Retinal pigment epithelial cell (primary cell): ENCODE results near the gene APOL6.

Experiments
- DNase-seq: peaks from one replicate; pipeline ENCODE4 v3.0.0-alpha.2; 2010; ENCODE audit warnings: low read depth
- H3K4me3 ChIP-seq: 2 replicates; pipeline ENCODE4 v1.5.1; 2011; ENCODE audit warnings: mild to moderate bottlenecking, low read length, control low read depth, moderate library complexity
- CTCF ChIP-seq: conservative IDR thresholded peaks from 2 replicates; pipeline ENCODE4 v1.5.1; 2011; ENCODE audit warnings: low read depth, low read length, control low read depth, inconsistent platforms

Gene APOL6

DNA sequence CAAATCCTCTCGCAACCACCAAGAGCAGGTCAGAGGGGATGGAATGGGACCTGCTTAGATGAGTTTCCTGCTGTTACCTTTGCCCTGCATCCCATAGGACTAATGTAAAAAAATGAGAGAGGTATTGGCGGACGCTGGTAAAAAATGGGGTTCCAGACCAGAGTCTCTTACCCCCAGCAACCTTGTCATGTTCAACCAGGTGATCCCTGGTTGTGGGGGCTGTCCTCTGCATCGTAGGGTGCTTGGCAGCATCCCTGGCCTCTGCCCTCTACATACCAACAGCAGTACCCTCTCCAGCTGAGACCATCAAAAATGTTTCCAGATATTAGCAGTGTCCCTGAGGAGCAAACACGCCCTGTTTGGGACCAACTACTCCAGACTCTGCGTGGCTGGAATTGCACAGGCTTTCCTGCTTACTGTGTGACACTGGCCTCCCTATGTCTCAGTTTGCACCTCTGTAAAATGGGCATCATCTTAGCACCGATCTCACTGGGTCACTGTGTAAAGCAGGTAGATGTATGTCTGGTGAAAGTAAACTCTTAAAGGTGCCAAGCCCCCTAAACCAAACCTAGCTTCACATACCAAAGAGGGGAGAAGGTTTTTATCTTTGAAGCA, 1.5 kb downstream of the APOL6 start:
- DNase-seq: no peak
- no peak for TF ChIP-seq CTCF
- no peak overlapping the region for H3K4me3 ChIP-seq

- DNase-seq: no peak
- no peak for TF ChIP-seq CTCF
- H3K4me3 ChIP-seq: no peak overlapping the region
Measured at GRCh38 chr22:35651085-35651484, 2.8 kb downstream of the APOL6 start.

- no peak for DNase-seq
- no peak overlapping the region for H3K4me3 ChIP-seq
- TF ChIP-seq CTCF: no peak
Measured at GRCh38 chr22:35653824-35654223, 5.6 kb downstream of the APOL6 start.

GRCh38 chr22:35656284-35656752, 8.1 kb downstream of the APOL6 start:
- TF ChIP-seq CTCF: no peak
- no peak for DNase-seq
- H3K4me3 ChIP-seq: no peak overlapping the region

- DNase-seq: no peak
- no peak for TF ChIP-seq CTCF
- H3K4me3 ChIP-seq: no peak overlapping the region
Measured at GRCh38 chr22:35657571-35658312, 9.5 kb downstream of the APOL6 start.

DNA sequence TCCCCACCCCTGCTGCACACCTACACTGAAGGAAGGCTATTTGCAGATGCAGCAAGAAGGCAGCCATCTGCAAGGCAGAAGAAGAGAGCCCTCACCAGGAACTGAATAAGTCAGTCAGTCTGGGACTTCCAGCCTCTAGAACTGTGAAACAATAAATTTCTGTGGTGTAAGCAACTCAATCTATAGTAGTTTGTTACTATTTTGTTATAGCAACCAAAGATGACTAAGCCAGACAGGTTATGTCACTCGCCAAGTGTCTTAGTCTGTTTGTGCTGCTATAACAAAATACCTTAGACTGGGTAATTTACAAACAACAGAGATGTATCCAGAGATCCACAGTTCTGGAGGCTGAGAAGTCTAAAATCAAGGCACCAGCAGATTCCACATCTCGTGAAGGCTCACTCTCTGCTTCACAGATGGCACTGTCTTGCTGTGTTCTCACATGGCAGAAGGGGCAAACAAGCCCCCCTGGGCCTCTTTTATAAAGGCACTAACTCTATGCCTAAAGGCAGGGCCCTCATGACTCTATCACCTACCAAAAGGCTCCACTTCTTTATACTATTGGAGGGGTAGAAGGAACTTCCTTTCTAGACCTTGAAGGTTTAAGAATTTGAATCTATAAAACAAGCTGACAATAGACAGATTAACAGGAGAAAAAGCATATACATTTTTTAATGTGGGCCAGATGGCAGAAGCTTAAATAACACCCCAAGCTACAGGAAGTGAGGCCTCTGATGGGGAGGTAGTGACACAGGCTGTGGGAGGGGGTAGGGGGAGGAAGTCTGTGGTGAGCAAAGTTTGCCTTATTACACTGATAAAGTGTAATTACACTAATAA, 12.3 kb downstream of the APOL6 start:
- DNase-seq: no peak
- H3K4me3 ChIP-seq: no peak overlapping the region
- no peak for TF ChIP-seq CTCF
